Skeletal muscle tissue (tissue), 4 donors: ENCODE data around the gene UGCG. TPM values are rescaled to one million over a fixed set of nuclear protein-coding genes. Genes with fewer than 3 reads are reported as not detected.

Experiments
- H3K27ac ChIP-seq: one replicate; pipeline ENCODE4 v1.7.0; 2013; ENCODE audit warnings: mild to moderate bottlenecking, low read depth, low read length, inconsistent platforms
- H3K27me3 ChIP-seq, 3 donors: one replicate each; pipeline ENCODE4 v1.7.0; 2013; ENCODE audit warnings: low read length in 3 of 3; ENCODE audit not compliant: control insufficient read depth in 3 of 3, insufficient read depth in 3 of 3
- H3K36me3 ChIP-seq, 3 donors: one replicate each; pipeline ENCODE4 v1.7.0; 2013; ENCODE audit warnings: low read length in 3 of 3; ENCODE audit not compliant: control insufficient read depth in 3 of 3, insufficient read depth in 3 of 3
- H3K4me1 ChIP-seq, 3 donors: one replicate each; pipeline ENCODE4 v1.7.0; 2013; ENCODE audit warnings: low read length in 3 of 3, mild to moderate bottlenecking in 3 of 3; ENCODE audit not compliant: control insufficient read depth in 3 of 3, insufficient read depth in 3 of 3
- H3K4me3 ChIP-seq, 3 donors: one replicate each; pipeline ENCODE4 v1.7.0; 2013; ENCODE audit warnings: low read length in 3 of 3
- H3K9ac ChIP-seq, 3 donors: one replicate each; pipeline ENCODE4 v1.7.0; 2013; ENCODE audit warnings: low read length in 3 of 3, mild to moderate bottlenecking in 3 of 3, moderate library complexity in 2 of 3, low read depth in 1 of 3
- H3K9me3 ChIP-seq, 3 donors: one replicate each; pipeline ENCODE4 v1.7.0; 2013; ENCODE audit warnings: low read length in 3 of 3; ENCODE audit not compliant: control insufficient read depth in 3 of 3
- total RNA-seq: library from RNA; depleted of rRNA; stranded (reverse); fragments of >200 nt; gene quantifications from one replicate; pipeline ENCODE4 v1.2.3, GENCODE V29; 2014
- donor health status: Osteomylitis.

UGCG gene
- total RNA-seq, 1 donor from 2014 or later, result 42.3 TPM

DNA sequence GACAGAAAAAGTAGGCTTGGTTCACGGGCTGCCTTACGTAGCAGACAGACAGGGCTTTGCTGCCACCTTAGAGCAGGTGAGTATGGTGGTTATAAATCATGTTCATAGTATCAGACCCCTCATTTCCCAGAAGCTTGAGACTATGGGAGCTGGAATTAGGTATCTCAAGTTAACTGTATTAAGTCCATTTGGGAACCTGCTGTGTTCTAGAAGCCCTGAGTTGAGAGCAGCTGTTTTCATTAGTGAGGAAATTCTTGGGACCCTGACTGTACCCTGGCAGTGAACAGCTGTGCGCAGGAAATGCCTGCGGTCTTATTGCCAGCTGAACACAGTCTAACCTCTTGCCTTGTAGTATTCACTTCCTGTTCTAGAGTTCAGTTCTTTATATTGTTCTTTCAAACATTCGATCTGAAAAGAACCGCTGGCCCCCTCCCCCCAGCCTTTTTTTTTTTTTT is 29.8 kb downstream of the UGCG start:
- Histone ChIP-seq H3K4me3 (no peak overlapping the region), H3K4me1 (peaks cover 0 to 3% (median 0%) of the 10 kb centered on the region in 3 donors), H3K27me3 (no peaks in the 10 kb centered on the region), H3K9ac (no peak overlapping the region), H3K9me3 (no peaks in the 10 kb centered on the region), H3K36me3 (peaks cover 0 to 4% (median 4%) of the 10 kb centered on the region in 3 donors), H3K27ac (peak overlapping the region; percentile 31)

DNA sequence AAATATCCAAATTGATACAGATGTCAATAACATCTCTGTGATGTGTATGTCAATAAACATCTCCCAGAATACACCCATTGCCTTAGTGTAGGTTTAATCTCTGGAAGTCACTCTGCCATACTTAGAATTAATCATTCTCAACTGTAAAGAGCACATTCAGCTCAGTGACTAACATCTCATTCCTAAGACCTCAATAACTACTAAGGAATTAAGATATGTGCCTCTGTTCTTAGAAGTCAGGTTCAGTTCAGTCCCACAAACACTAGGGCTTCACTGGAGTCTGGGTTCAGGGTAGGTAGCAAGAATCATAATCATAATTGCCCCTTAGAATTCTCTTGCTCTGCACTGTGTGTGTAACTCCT is 31.7 kb downstream of the UGCG start:
- H3K36me3 ChIP-seq, result peaks cover 2 to 18% (median 7%) of the 10 kb centered on the region in 3 donors
- H3K4me3 ChIP-seq, result no peak overlapping the region
- H3K9ac ChIP-seq, result no peak overlapping the region
- H3K4me1 ChIP-seq, result peaks cover 0 to 3% (median 0%) of the 10 kb centered on the region in 3 donors
- H3K27ac ChIP-seq, result no peak overlapping the region
- no peaks in the 10 kb centered on the region for H3K9me3 ChIP-seq
- no peaks in the 10 kb centered on the region for H3K27me3 ChIP-seq

DNA sequence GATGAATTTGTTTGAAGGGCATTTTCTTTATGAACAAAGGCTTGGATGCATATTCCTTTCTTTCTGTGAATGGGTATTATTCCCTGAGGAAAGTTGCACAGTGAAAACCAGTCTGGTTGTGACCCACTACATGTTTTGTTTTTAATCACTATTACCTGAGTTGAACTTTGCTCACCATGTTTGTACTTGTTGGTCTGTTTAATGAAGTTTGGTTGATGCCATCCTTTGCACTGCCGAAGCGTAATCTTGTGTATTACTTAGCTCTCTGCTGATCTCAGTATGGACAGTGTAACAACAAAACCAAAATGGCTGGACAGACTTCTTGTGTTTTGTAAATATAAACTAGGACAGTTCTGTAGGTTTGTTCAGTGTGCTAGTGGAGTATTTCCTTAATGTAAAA is 38.1 kb downstream of the UGCG start:
- H3K9ac ChIP-seq, result no peak overlapping the region
- H3K9me3 ChIP-seq, result no peaks in the 10 kb centered on the region
- H3K4me3 ChIP-seq, result no peak overlapping the region
- peaks cover 2 to 15% (median 12%) of the 10 kb centered on the region in 3 donors for H3K36me3 ChIP-seq
- no peak overlapping the region for H3K27ac ChIP-seq
- peaks cover 0 to 9% (median 4%) of the 10 kb centered on the region in 3 donors for H3K4me1 ChIP-seq
- no peaks in the 10 kb centered on the region for H3K27me3 ChIP-seq

GRCh38 chr9:111936391-111936790 is 39.8 kb downstream of the UGCG start:
- Histone ChIP-seq H3K36me3 (peaks cover 2 to 15% (median 12%) of the 10 kb centered on the region in 3 donors), H3K27me3 (no peaks in the 10 kb centered on the region), H3K4me3 (no peak overlapping the region), H3K9me3 (no peaks in the 10 kb centered on the region), H3K27ac (no peak overlapping the region), H3K4me1 (peaks cover 0 to 9% (median 4%) of the 10 kb centered on the region in 3 donors), H3K9ac (no peak overlapping the region)

- Histone ChIP-seq H3K27me3 (no peaks in the 10 kb centered on the region), H3K4me3 (no peak overlapping the region), H3K27ac (peak overlapping the region; percentile 69), H3K36me3 (peaks cover 2 to 12% (median 8%) of the 10 kb centered on the region in 3 donors), H3K4me1 (peaks cover 0 to 9% (median 4%) of the 10 kb centered on the region in 3 donors), H3K9ac (no peak overlapping the region), H3K9me3 (no peaks in the 10 kb centered on the region)
Measured at GRCh38 chr9:111937301-111937700, 40.7 kb downstream of the UGCG start.

- H3K4me3 ChIP-seq, result no peak overlapping the region
- peak overlapping the region; percentile 69 for H3K27ac ChIP-seq
- H3K9ac ChIP-seq, result no peak overlapping the region
Measured at GRCh38 chr9:111937781-111938426, 41.3 kb downstream of the UGCG start.

DNA sequence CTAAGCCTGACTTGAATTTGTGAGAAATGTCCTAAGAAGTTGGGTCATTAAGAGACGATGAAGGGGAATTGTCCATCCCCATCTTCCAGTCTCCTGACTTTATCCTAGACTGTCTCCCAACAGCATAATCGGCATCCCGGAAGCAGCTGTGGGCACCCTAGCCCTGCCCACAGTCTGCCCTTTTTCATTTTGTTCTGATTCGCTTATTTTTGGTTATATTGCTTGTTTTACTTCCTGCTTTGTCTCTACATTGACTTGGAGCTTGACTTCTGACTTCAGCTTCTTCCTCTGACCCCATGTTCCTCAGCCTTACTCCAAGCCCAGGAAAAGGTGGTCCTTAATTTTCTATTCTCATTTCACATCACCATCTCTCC is 41.8 kb downstream of the UGCG start:
- no peaks in the 10 kb centered on the region for H3K27me3 ChIP-seq
- peak overlapping the region; percentile 69 for H3K27ac ChIP-seq
- H3K9me3 ChIP-seq, result no peaks in the 10 kb centered on the region
- peaks cover 0 to 9% (median under 1%) of the 10 kb centered on the region in 3 donors for H3K36me3 ChIP-seq
- H3K4me1 ChIP-seq, result peaks cover 0 to 9% (median 4%) of the 10 kb centered on the region in 3 donors
- H3K4me3 ChIP-seq, result no peak overlapping the region
- no peak overlapping the region for H3K9ac ChIP-seq

More at GRCh38 chr9:111937781-111938426, 41.3 kb downstream of the UGCG start:
- Histone ChIP-seq H3K4me1 (peaks cover 0 to 9% (median 4%) of the 10 kb centered on the region in 3 donors), H3K9me3 (no peaks in the 10 kb centered on the region), H3K27me3 (no peaks in the 10 kb centered on the region), H3K36me3 (peaks cover 2 to 9% (median 4%) of the 10 kb centered on the region in 3 donors)

GRCh38 chr9:111939322-111939721 is 42.7 kb downstream of the UGCG start:
- no peaks in the 10 kb centered on the region for H3K27me3 ChIP-seq
- no peak overlapping the region for H3K27ac ChIP-seq
- no peak overlapping the region for H3K4me3 ChIP-seq
- H3K9me3 ChIP-seq, result no peaks in the 10 kb centered on the region
- peaks cover 0 to 5% (median 0%) of the 10 kb centered on the region in 3 donors for H3K36me3 ChIP-seq
- no peak overlapping the region for H3K9ac ChIP-seq
- H3K4me1 ChIP-seq, result peaks cover 0 to 9% (median 4%) of the 10 kb centered on the region in 3 donors

DNA sequence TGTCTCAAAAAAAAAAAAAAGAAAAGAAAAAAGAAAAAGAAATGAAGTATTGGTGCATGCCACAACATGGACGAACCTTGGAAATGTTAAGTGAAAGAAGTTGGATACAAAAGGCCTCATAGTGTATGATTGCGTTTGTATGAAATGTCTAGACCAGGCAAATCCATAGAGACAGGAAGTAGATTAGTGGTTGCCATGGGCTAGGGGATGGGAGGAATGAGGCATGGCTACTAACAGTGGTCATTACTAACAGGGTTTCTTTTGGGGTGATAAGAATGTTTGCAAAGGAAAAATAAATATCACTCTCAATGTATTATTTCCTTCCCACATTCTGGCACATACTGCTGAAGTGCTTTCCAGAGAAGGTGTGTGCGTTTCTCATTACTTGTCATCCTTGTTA is 44.1 kb downstream of the UGCG start:
- Histone ChIP-seq H3K9ac (no peak overlapping the region), H3K9me3 (no peaks in the 10 kb centered on the region), H3K27me3 (no peaks in the 10 kb centered on the region), H3K27ac (no peak overlapping the region), H3K36me3 (no peaks in the 10 kb centered on the region), H3K4me3 (no peak overlapping the region), H3K4me1 (peaks cover 0 to 9% (median 9%) of the 10 kb centered on the region in 3 donors)

- Histone ChIP-seq H3K9ac (no peak overlapping the region), H3K4me3 (no peak overlapping the region), H3K4me1 (peaks cover 0 to 5% (median under 1%) of the 10 kb centered on the region in 3 donors), H3K27ac (no peak overlapping the region), H3K27me3 (no peaks in the 10 kb centered on the region), H3K9me3 (no peaks in the 10 kb centered on the region), H3K36me3 (no peaks in the 10 kb centered on the region)
Measured at GRCh38 chr9:111943200-111943599, 46.6 kb downstream of the UGCG start.
